Measurements from ENCODE around the gene MYH11.

The MYH11 gene

DNA sequence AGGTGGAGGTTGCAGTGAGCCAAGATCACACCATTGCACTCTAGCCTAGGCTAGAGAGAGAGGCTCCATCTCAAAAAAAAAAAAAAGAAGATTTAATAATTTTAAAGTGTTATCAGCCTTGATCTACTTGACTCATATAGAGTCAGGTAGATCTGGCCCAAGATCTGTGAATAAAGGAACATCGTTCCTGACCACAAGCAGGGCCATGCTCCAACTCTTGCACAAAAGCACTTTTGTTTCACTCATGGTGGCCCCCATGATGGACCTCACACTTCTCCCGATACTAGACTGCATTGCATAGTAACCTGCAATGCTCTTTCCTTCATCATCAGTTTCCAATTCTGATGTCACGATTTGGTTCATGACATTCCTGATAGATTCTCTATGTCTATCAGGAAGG, 5.2 kb upstream of the MYH11 start:
- no peak for DNase-seq (ENCODE audit: extremely low read depth, low read depth)
- TF ChIP-seq, protein P1, sequence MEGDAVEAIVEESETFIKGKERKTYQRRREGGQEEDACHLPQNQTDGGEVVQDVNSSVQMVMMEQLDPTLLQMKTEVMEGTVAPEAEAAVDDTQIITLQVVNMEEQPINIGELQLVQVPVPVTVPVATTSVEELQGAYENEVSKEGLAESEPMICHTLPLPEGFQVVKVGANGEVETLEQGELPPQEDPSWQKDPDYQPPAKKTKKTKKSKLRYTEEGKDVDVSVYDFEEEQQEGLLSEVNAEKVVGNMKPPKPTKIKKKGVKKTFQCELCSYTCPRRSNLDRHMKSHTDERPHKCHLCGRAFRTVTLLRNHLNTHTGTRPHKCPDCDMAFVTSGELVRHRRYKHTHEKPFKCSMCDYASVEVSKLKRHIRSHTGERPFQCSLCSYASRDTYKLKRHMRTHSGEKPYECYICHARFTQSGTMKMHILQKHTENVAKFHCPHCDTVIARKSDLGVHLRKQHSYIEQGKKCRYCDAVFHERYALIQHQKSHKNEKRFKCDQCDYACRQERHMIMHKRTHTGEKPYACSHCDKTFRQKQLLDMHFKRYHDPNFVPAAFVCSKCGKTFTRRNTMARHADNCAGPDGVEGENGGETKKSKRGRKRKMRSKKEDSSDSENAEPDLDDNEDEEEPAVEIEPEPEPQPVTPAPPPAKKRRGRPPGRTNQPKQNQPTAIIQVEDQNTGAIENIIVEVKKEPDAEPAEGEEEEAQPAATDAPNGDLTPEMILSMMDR (IDR thresholded peaks at IDR 0.05; ENCODE audit: low read depth, low read length), result no peak

DNA sequence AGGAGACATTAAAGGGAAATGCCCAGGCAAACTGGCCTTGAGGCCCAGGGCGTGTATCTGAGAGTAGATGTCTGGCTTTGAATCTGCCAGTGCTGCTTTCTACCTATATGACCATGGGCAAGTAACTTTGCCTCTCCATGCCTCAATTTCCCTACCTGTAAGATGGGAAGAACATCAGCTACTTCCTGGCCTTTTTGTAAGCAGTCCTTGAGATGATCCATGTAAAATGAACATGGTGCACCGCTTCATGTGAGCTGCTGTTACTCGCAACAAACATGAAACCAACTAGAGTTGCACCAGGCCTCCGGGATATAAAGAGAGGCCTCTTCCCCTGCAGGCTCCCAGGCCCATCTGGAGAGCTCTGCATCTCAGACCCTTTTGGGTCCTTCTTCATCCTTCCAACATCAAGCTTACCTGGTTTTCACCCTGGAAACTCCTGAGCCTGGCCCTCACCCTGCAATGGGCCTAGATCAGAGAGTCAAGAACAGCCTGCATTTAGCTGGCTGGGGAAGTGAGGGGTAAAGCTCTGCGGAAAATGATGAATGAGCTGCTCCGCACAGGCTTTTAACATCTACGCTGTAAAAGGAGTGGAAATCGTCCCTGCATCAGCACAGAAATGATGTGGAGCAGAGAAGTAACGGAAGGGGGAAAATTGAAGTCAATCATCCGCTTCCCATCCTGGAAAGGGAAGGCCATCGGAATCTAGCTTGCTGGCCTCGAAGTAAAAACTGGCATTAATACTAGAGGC, 2.3 kb upstream of the MYH11 start:
- no peak for DNase-seq (ENCODE audit: extremely low read depth, low read depth)
- TF ChIP-seq, protein P1 (IDR thresholded peaks at IDR 0.05; ENCODE audit: low read depth, low read length), result no peak

DNA sequence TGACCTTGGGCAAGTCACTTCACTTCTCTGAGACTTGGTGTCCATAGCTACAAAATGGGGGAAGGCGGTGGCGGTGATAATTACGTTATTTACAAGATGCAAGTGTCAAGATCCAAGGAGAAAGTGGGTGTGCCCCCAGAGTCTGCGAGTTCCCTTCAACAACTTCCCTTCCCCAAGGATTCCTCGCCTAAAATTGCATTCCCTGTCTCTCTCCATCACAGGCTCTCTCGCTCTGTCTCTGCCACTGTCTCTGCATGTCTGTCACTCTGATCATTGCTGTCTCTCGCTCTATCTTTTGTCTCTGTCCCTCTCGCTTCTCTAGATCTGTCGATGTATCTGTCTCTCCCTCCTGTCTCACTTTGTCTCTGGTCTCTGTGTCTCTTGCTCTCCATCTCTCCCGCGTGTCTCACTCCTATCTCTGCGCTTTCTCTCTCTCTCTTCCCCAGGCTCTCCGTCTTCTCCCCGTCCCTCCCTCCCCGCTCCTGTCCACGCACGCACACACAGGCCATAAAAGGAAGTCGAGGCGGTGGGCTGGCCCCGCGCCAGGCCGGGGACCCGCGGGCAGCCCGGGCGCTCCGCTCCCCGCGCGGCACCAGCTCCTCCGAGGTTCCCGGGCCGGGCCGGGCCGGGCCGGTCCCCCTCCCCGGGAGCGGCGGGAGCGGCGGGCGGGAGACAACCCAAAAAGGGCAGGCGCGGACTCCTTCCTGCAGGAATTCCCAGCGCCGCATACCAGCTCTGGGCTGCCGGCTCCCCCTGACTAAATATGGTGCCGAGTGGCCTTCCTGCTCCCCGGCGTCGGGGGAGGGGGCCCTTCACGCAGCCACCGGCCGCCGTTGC, 1.1 kb upstream of the MYH11 start:
- DNase-seq (ENCODE audit: extremely low read depth, low read depth), result no peak
- TF ChIP-seq, protein P1 (IDR thresholded peaks at IDR 0.05; ENCODE audit: low read depth, low read length), result no peak

DNA sequence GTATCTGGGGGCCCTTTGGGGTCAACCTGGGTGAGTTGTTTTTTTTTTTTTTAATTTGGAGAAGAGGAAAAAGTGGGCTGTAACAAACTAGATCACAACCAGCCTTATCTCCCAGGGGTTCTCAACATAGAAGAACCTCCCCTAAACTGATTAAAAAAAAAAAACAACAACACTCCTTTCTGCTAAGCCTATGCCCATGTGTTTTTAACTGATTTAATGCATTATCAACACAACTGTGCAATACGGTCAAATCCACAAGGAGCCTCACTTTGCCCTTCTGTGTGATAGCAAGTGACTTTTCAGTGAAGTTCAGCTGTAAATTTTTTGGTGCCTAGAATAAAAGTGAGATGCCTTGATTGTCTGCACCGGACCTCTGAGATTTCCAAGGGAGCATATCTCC, 646 bp downstream of the MYH11 start:
- DNase-seq (ENCODE audit: extremely low read depth, low read depth), result no peak
- TF ChIP-seq, protein P1 (IDR thresholded peaks at IDR 0.05; ENCODE audit: low read depth, low read length), result no peak

DNA sequence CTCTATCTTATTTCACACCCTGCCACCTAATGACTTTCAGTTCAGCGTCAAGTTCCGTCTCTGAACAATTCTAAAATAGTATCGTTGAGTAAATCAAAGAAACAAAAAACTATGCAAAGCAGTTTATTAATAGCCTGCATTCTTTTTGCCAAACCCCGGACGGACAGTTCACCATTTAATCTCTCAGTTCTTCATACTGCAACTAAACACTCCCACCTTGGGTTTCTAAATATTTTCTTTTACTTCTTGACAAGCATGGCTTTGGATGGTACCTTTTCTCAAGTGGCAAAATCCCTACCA, 1.2 kb downstream of the MYH11 start:
- TF ChIP-seq, protein P1 (IDR thresholded peaks at IDR 0.05; ENCODE audit: low read depth, low read length), result no peak
- no peak for DNase-seq (ENCODE audit: extremely low read depth, low read depth)

DNA sequence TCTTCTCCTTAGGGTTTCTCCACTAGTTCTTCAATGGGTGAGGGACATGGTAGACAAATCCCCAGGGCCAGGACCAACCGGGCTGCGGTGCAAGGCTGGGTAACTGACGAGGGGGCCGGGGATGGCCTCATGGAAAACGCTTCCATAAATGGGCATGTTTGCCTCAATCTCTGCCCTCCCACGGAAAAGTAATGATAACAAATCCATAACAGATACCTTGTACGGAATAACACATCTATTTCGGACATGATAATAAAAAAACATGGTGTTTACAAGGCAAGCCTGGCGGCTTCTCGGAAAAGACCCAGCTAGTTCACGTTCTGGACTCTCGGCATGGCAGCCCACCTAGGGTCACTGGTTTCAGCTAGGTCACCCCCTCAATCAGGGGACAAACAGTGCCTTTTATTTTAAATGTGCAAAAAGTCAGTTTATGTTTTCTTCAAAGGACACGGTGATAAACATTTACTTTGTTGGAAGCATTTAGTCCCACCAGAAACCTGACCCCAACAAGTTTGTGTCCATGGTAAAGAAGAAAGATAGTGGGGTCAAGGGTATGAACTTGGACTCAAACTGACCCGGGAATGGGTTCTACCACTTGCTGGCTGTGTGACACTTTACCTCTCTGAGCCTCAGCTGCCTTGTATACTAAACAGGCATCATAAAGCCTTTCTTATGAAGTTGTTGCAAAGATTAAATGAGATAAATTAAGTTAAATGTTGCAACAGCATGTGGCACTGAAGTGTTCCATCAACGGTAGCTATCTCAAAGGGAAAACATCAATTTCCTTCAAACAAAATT, 1.7 kb downstream of the MYH11 start:
- TF ChIP-seq, protein P1 (IDR thresholded peaks at IDR 0.05; ENCODE audit: low read depth, low read length), result no peak
- no peak for DNase-seq (ENCODE audit: extremely low read depth, low read depth)

Data from AG09319 (cell line).